Measurements from ENCODE around the gene PTPN6. TPM values are rescaled to one million over a fixed set of nuclear protein-coding genes. Genes with fewer than 3 reads are reported as not detected.

Gene PTPN6
- total and polyA plus RNA-seq, 9 of the 15 experiments (the other 6 are each of a cell fraction or from before 2014, with no cell fraction given): 1.5 to 5.1 (median 3.9) TPM

GRCh38 chr12:6937481-6938352 lies 13.4 kb upstream of the PTPN6 start (continued):
- TF ChIP-seq TBL1XR1 (IDR thresholded peaks at IDR 0.05; ENCODE audit: low read length in 2 of 2) (peak in 1 of 2 experiments; percentile 60; a peak in 1 of 4 replicates), NR2C2 (CRISPR knock-in tag; IDR thresholded peaks at IDR 0.05) (peak; percentile 48; the same call in 1 of the 2 replicates), NR2C2 (tag; IDR thresholded peaks at IDR 0.05) (peak; percentile 39; the same call in 1 of the 2 replicates), DMBX1 (CRISPR knock-in tag; IDR thresholded peaks at IDR 0.05; ENCODE audit: borderline replicate concordance) (no peak), MAFG (tag; conservative IDR thresholded peaks at IDR 0.05) (no peak), SP2 (IDR thresholded peaks at IDR 0.05; ENCODE audit: extremely low read depth, low read depth, low read length, poor library complexity, severe bottlenecking) (peak; percentile 75), CC2D1A (IDR thresholded peaks at IDR 0.05) (0 out of 2 replicates have a peak, but pooled peaks have one; percentile 18), POLR2G (IDR thresholded peaks at IDR 0.05; ENCODE audit: low read depth, low read length) (peak; percentile 87), ZNF184 (CRISPR knock-in tag; IDR thresholded peaks at IDR 0.05) (no peak), USF1 (CRISPR knock-in tag; IDR thresholded peaks at IDR 0.05) (peak; percentile 33; the same call in 1 of the 2 replicates), CTBP1 (IDR thresholded peaks at IDR 0.05; ENCODE audit: borderline replicate concordance) (peak; percentile 84), PHF8 (IDR thresholded peaks at IDR 0.05; ENCODE audit: borderline replicate concordance, low read length) (peak; percentile 63; the same call in 1 of the 2 replicates), ZNF263 (CRISPR knock-in tag; IDR thresholded peaks at IDR 0.05; ENCODE audit: borderline replicate concordance) (peak; percentile 63; the same call in 1 of the 2 replicates), KLF1 (tag; IDR thresholded peaks at IDR 0.05) (no peak), HNRNPUL1 (IDR thresholded peaks at IDR 0.05; ENCODE audit: low read length) (no peak), MNT (conservative IDR thresholded peaks at IDR 0.05) (peak; percentile 57 to 83; a peak in 3 of 4 replicates), ZNF232 (CRISPR knock-in tag; IDR thresholded peaks at IDR 0.05) (no peak), SFPQ (IDR thresholded peaks at IDR 0.05; ENCODE audit: low read depth, low read length) (no peak), POLR2A (conservative IDR thresholded peaks at IDR 0.05) (peak; percentile 81), ZC3H8 (IDR thresholded peaks at IDR 0.05) (no peak), POLR2AphosphoS2 (IDR thresholded peaks at IDR 0.05; ENCODE audit: low read length) (peak; percentile 97), SETDB1 (IDR thresholded peaks at IDR 0.05; ENCODE audit: low read length) (peak; percentile 70), ZBTB1 (CRISPR knock-in tag; IDR thresholded peaks at IDR 0.05; ENCODE audit: borderline replicate concordance, low read depth) (no peak), CAMTA2 (CRISPR knock-in tag; conservative IDR thresholded peaks at IDR 0.05) (peak; percentile 88), KLF10 (CRISPR knock-in tag; IDR thresholded peaks at IDR 0.05) (no peak), NRF1 (conservative IDR thresholded peaks at IDR 0.05 in 1 of 2, IDR thresholded peaks at IDR 0.05 in 1 of 2) (peak; percentile 88 to 90)

Data from K562 (cell line).